Epidermal melanocyte (primary cell): Measurements from ENCODE around the gene RPH3AL.
"Not testable (repeated sequence)": the region's sequence is repeated elsewhere in the genome, so short reads cannot be mapped to it uniquely, and the experiment has no call there.

Experiments
- DNase-seq: peaks from one replicate; pipeline ENCODE4 v3.0.0; 2011; ENCODE audit warnings: low spot score; ENCODE audit not compliant: insufficient read length

The RPH3AL gene

DNA sequence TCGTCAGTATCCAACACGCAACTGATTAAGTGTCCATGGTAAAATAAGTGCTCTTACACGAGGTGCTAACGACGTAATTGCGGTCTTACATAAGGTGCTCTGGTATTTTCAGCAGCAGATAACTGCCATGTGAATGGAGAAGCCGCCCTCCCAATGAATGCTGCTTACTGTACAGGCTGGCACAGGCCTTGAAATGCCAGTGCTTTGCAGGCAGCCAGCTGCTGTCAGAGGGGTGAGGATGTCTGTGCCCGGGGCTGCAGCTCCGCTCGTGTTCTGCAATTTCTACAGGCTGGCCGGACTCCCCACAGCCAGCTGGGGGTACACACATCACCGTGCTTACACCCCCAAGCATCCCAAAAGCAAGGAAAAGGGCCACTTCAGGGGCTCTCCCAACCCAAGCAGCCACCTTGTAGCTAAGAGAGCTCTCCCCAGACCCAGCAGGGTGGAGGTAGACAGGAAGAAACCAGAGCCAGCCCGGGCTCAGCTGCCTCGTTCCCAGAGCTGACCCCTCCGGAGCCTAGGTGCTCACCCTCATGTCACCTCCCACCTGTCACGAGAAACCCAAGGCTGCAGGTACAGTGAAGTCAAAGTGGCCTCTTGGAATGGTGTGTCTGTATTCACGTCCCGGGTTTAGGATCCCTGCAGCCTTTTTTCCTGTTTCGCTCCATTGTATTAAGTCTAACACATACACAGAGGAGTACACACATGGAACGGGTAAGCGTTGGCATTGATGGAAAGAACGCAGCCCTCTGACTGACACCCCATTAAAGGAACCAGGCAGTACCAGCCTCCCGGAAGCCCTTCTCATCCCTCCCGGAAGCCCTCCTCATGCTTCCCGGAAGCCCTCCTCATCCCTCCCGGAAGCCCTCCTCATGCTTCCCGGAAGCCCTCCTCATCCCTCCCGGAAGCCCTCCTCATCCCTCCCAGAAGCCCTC is 27.2 kb upstream of the RPH3AL start:
- DNase-seq, result no peak

GRCh38 chr17:378068-378467 is 25.5 kb upstream of the RPH3AL start:
- no peak for DNase-seq

GRCh38 chr17:376936-377863 is 24.6 kb upstream of the RPH3AL start:
- DNase-seq, result no peak

DNA sequence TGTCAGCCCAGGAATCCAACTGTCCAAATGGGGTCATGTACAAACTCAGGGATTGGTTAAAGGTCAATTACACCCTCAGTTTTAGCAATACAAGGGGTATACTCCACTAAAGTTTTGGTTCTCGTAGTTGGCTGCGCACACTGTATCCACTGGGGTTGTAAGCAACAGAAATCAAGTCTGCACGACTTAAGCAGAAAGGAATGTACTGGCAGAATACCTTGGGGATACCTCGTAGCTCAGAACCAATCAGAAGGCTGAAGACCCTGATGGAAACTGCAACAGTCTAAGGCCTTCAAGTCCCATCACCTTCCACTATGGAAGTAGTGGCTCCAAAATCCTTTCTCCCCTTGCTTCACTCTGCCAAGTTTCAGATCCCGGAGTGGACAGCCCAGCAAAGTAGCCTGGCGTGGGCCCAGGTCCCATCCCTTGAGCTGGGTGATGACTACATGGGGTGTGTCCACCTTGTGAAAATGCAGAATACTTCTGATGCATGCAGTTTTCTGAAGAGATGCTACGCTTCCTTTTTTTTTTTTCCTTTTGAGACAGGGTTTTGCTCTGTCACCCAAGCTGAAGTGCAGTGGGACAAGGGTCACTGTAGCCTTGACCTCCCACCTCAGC is 21.1 kb upstream of the RPH3AL start:
- no peak for DNase-seq

DNA sequence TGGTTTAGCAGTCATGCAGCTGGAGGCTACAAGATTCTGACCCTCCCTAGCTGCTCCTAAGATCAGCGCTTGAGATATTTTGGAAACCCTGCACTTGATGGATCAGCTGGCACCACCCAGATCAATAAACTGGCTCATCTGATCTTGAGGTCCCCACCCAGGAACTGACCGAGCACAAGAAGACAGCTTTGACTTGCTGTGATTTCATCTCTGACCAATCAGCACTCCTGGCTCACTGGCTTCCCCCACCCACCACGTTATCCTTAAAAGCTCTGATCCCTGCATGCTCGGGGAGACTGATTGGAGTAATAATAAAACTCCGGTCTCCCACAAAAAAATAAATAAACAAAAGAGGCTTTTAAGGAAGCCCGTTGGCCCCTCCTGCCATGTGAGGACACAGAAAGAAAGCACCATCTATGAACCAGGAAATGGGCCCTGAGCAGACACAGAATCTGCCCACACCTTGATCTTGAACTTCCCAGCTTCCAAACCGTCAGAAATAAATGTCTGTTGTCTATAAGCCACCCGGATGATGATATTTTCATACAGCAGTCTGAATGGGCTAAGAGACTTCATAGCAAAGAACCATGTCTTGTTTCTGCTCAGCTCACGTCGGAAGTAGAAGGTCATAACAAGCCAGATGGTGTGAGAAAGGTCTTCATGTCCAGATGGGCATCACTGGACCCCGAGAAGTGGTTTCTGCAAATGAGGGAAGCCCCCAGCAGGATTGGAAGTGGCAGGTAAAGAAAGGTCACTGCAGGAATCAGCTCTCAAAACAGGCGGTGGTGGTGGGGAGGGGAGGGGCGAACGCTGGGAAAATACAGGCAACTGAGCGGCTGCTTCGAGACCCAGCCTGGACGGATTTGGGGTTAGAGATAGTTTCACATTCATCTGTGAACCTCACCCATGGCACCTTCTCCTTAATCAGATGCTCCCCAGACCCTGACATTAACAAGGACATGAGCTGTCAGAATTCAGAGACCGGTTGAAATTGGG is 19.8 kb upstream of the RPH3AL start:
- no peak for DNase-seq

DNA sequence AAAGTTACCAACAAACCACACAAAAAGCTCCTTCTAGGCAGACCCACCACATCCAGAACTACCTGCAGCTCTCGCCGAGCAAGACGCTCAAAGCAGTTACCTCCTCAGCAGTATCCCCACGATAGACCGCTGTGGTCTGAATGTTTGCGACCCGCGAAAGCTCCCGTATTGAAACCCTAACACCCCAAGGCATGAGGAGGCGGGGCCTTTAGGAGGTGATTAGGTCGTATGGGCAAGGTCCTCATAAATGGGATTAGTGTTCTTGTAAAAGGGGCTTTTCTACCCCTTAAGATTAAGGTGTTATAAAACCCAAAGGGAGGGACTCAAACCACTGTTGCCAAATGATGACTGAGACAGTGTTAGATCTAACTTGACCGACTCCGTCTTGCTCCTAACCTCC is 19.0 kb upstream of the RPH3AL start:
- no peak for DNase-seq

DNA sequence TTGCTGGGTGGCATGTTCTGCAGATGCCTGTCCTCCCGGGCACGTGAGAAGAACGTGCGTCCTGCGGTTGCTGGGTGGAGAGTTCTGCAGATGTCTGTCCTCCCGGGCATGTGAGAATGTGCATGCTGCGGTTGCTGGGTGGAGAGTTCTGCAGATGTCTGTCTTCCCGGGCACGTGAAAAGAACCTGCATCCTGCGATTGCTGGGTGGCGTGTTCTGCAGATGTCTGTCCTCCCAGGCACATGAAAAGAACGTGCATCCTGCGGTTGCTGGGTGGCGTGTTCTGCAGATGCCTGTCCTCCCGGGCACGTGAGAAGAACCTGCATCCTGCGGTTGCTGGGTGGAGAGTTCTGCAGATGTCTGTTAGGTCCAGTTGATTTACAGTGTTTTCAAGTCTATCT is 15.0 kb upstream of the RPH3AL start:
- not testable (repeated sequence) for DNase-seq

DNA sequence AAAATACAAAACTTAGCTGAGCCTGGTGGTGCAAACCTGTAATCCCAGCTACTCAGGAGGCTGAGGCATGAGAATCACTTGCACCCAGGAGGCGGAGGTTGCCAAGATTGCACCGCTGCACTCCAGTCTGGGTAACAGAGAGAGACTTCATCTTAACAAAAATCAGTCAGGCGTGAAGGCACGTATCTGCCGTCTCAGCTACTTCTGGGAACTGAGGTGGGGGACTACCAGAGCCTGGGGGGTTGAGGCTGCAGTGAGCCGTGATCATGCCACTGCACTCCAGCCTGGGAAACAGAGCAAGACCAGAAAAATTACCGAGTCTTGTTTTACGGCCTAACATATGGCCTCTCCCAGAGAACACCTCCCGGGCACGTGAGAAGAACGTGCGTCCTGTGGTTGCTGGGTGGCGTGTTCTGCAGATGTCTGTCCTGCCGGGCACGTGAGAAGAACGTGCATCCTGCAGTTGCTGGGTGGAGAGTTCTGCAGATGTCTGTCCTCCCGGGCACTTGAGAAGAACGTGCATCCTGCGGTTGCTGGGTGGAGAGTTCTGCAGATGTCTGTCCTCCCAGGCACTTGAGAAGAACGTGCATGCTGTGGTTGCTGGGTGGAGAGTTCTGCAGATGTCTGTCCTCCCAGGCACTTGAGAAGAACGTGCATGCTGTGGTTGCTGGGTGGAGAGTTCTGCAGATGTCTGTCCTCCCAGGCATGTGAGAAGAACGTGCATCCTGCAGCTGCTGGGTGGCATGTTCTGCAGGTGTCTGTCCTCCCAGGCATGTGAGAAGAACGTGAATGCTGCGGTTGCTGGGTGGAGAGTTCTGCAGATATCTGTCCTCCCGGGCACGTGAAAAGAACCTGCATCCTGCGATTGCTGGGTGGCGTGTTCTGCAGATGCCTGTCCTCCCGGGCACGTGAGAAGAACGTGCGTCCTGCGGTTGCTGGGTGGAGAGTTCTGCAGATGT is 14.3 kb upstream of the RPH3AL start:
- not testable (repeated sequence) for DNase-seq

DNA sequence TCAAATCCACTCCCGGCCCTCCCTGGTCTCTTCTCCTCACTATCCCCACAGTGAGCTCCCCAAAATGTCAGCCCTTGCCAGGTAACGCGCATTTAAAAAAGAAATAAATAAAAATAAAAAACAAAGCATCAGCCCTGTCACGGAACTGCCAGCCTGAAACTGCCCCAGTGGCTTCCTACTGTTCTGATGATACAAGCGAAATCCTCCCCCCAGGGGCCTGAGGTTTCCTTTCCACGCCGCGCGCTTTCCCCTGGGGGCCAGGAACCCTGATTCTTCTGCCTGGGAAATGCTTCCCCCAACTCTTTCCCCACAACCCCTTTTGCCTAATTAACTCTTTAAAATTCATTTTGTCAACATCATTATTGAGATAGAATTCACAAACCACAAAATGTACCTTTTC is 12.2 kb upstream of the RPH3AL start:
- no peak for DNase-seq

DNA sequence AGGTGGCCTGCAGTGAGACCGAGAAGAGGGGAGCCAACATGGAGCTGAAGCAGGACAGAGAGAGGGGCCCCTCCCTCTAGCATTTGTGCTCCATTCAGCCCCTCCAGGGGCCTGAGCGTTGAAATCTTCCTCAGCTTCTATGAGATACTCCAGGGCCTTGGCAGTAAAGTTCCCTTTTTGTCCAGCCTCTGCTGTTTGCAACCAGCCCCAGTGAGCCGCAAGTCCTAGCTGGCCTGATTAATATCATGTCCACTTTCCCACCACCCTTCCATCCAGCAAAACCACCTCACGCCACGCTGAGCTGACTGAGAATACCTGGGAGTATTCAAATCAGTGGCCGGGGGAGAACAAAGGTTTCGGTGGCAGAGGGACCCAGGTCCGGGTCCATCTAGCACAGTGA is 11.7 kb upstream of the RPH3AL start:
- no peak for DNase-seq

- DNase-seq, result no peak
Measured at GRCh38 chr17:362721-363120, 10.1 kb upstream of the RPH3AL start.

DNA sequence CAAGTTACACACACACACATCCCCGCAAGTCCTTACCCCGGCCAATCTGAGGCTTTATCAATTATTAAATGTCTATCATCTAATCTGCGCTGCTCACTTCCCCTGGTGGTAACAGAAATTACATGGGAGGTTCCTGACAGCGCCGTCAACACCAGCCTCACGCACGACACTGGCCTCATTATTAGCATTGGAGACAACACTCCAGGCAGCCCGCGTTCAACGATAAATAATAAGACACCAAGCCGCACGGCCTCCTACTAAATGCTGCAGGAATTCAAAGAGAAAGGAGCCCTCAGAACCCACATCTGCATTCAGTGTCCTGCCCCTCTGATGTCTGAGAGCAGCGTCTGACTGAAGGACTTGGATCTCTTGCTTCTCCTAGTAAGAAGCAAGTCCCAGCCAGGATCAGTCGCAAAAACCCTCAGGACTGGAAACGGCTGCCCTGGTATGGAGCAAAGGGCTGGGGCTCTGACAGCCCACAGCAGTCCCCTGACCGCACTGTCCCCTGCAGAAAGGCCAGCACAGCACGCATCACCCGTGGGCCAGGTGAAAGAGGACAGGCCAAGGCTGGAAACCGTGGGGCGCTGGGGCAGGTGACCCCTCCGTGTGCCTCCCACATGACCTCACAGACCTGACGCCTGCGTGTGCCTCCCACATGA is 7.6 kb upstream of the RPH3AL start:
- DNase-seq, result no peak

DNA sequence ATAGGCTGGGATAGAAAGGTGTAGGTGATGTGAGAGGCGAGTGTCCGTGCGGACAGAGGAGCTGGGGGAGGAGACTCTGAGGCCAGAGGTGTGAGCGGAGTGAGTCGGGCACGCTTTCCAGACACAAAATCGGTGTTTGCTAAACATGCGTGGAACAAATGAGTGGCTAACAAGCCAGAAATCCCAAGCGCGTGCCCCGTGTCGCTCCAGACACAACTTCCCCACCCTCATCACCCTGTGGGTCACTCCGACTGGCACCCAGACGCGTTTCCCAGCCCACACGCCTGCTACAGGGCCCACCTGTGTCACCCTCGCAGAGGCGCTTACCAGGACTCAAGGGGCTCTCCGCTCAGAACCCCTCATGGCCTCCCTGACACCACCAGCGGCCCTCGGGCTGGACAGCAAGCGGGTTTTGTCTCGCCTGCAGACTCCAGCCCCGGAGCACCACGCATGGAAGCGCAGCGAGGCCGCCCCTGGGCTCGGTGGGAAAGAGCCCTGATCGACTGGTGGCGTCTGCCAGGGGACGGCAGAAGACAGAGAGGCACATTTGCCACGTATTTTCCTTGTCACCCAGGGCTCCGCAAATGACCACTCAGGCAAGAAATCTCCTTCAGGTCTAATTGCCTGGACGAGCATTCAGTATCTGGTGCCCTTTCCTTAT is 6.0 kb upstream of the RPH3AL start:
- no peak for DNase-seq

DNA sequence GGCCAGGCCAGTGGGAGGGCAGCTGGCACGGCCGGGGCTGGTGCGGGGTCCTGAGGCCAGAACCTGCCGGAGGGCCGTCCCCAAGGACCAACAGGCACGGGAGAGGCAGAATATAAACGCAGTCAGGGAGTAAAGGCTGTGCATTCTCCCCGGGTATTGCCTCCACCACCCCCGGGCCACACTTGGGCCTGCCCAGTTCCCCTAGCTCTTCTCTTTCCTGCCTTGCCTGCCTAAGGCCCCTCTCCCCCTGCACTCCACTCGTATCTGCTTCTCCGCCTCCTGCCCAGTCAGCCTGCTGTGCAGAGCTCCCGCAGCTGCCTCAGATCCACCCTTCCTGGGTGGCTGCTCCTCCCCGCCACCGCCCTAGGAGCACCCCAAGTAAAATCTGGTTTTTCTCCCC is 5.0 kb upstream of the RPH3AL start:
- no peak for DNase-seq

DNA sequence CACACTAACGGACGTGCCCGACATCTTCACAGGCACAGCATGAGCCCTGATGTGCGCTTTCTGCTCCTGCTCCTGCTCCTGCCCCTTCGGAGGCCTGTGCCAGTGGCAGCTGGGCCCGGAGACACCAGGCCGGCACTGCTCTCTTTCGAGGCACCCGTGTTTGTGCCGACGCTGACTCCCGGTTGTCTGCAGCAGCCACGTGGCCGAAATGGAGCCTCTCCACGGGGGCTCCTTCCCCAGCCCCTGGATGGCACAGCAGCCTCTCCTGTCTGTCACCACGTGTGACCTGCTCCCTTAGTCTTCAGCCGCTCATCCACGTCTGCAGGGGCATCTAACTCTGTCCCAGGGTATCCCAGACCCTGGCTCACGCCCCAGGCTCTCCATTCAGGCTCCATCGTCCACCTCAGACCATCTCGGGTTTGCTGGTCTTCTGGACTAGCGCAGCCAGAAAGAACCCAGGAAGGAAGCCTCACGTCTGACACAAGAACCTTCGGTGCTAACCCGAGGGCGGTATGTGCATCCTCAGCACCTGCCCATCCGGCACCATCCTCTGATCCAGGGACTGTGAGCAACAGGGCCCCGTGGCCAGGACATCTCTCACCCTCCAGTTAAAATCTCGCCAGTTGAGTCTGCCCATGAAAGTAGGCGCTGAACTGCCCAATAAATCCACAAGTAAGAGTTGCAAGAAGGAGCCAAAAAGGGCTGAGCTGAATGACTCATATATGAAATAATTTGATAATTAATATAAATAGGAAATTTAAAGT is 4.2 kb upstream of the RPH3AL start:
- no peak for DNase-seq

GRCh38 chr17:354651-355556 is 2.3 kb upstream of the RPH3AL start:
- no peak for DNase-seq

GRCh38 chr17:353838-354234 is 1.2 kb upstream of the RPH3AL start:
- no peak for DNase-seq
